NCI-H2227 treated with DMSO at 0.1 percent for 48 hours (cell line): ENCODE measurements around the gene GP9.
A peak's percentile ranks its signal among the peaks of the same experiment; 100 is the strongest.

Source experiments
- DNase-seq: peaks from one replicate; lab custom pipeline; 2025; lab: John Stamatoyannopoulos, UW

Gene GP9

DNA sequence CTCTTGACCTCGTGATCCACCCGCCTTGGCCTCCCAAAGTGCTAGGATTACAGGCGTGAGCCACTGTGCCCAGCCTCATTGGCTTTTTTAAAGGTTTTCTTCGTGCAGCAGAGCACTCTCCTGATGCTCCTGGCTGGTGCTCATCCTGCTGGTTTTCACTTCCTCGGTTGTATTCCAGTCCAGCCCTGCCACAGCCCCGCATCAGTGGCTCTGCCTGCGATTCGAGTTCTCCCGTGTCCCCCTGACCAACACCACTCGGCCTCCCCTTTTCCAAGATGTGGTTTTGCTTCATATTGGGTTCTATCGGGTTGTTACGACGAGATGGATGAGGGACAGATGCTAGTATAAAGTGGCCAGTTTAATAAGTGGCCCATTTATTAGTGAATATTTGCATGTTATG is 31.7 kb upstream of the GP9 start:
- no peak for DNase-seq

DNA sequence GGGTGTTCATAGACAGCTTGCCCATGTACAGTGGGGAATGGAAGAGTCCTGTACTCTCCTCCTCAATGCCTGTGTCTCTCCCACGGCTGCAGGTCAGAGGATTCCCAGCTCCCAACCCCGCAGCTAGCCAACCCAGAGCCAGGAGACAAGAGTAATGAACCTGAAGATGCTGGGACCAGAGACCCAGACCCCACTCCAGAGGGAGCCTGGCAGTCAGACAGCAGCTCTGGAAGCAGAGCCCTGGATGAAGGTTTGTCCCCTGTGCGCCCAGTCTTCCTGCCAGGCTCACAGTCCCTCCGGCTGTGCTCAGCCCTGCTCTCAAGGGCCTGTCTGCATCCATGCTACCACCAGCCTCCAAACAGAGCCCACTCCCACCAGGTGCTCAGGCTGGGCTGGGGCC is 30.0 kb upstream of the GP9 start:
- no peak for DNase-seq

DNA sequence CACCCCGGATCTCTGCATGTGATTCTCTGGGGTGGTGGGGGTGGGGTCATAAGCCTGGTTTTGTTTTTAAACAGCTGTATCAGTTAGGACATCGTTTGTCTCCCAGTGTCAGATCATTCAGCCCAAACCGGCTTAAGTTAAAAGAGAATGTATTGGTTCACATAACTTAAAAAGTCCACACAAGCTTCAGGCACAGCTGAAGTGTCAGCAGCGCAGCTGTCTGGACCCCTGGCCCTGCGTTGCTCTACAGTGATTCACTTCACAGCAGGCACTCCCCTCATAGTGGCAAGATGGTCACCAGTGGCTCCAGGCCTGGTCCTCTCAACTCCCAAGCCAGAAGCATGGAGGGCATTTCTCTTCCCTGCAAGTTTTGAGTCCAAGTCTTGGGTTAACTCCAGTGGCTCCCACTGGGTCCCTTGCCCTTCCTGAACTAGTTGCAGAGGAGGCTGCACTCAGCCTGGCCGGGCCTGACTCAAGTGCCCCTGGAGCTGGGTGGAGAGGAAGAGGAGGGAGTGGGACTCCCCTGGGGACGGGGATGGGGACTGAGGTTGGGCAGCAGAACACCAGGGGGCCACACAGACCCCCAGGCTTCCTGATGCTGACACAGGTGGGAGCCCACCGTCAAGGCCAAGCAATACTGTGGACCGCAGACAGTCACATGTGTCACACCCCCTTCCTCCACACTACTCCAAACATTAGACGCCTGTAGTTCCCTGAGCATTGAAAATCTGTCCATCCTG is 28.9 kb upstream of the GP9 start:
- DNase-seq: no peak

DNA sequence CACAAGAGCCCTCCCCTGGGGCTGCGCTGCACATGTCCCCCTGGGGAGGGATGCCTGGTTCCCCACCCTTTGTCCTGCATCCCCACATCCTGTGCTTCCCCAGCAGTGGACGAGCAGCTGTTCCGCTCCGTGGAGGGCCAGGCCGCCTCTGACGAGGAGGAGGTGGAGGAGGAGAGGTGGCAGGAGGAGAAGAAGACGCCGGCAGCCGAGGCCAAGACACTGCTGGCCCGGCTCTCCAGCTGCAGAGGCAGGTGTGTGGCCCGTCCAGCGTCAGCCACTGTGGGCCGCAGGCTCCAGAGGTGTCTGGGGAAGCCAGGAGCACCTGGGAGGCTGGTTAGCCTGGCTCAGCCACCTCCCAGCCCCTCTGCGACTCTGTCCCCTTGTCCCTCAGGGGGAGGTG is 27.9 kb upstream of the GP9 start:
- no peak for DNase-seq

DNA sequence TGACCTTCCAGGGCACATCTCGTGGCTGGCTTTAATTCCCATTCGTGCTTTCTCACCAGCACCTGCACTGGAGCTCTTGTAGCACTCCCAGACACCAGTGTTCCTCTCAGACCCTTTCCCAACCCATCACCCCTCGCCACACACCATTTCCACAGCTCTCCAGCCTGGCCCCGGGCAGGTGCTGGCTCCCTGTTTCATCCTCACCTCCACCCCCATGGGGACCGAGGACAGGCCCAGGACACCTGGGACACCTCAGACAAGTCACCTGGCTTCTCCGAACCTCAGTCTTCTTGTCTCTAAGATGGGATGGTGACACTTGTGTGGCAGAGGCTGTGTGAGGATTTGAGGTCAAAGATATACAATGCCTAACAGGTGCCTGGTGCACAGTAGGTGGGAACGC is 27.4 kb upstream of the GP9 start:
- DNase-seq: no peak

DNA sequence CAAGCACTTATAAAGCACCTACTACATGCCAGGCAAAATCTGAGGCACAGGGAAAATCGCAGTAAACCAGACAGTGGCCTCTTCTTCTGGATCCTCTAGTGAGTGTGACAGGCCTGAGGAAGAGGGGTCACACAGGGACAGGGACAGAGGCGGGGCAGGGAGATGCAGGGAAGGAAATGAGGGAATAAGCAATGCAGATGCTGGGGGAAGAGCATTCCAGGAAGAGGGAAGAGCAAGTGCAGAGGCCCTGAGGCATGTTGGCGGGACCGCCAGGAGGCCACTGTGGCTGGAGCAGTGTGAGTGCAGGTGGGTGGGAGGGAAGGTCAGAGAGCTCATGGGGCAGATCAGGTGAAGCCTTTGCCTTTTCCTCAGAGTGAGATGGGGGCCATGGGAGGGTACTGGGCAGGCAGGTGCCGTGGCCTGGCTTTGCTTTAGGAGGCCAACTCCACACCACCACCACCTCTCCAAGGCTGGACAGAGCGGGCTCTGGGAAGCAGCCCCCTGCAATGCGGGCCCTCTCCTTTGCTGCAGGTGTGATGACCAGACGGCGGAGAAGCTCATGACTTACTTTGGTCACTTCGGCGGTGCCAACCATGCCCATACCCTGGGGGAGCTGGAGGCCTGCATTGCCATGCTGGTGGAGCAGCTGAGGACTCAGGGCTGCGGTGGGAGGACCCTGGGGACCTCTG is 26.8 kb upstream of the GP9 start:
- no peak for DNase-seq

DNA sequence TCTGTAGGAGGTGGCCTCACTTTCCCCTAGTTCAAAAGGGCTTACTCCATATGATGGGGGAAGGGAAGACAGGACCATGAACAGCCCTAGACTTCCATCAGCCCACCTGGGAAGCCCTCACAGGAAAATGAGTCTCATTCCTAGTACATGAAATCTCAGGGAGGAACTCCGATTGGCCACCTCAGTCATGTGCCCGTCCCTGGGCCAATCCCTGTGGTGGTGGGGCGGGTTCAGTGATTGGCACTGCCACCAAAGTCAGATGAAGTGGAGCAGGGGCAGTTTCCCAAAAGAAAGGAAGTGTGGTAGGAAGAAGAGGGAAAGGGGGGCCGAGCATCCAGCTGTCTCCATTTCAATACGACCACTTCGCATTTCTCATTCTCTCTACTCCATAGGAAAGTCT is 25.9 kb upstream of the GP9 start:
- no peak for DNase-seq

DNA sequence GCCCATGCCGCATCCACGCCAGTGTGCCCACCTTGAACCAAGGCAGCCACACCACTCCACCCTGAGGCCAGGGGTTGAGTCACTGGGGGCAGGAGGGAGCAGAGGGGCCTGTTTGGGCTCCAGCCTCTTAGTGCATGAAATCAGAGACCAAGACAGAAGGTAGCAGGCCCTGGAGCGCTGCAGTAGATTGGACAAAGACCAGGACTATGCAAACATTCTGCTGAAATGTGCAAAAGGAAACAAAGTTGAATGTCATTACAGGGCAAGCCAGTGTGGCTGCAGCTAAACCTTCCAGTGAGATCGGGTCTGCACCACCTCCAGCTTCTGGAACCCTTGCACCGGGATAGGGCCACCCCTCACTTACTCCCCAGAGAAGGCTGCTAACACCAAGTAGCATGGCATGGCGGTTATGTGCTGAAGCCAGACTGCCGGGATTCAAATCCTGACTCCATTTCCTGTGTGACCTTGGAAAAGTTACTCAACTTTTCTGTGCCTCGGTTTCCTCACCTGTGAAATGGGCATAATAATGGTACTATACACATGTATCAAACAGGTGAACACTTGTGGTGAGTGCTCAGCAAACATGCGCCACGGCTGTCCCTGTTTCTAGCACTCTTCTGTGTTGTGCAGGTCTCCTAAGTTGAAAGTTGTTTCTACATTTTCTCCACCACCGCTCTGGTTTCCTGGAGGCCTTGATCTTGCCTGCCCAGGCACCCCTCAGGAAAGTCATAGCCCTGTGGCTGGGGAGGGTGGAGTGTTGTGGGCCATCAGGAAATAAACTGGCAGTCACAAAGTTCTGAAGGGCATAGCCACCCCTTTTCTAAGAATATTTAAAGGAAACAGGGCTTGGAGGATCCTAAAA is 25.0 kb upstream of the GP9 start:
- no peak for DNase-seq

DNA sequence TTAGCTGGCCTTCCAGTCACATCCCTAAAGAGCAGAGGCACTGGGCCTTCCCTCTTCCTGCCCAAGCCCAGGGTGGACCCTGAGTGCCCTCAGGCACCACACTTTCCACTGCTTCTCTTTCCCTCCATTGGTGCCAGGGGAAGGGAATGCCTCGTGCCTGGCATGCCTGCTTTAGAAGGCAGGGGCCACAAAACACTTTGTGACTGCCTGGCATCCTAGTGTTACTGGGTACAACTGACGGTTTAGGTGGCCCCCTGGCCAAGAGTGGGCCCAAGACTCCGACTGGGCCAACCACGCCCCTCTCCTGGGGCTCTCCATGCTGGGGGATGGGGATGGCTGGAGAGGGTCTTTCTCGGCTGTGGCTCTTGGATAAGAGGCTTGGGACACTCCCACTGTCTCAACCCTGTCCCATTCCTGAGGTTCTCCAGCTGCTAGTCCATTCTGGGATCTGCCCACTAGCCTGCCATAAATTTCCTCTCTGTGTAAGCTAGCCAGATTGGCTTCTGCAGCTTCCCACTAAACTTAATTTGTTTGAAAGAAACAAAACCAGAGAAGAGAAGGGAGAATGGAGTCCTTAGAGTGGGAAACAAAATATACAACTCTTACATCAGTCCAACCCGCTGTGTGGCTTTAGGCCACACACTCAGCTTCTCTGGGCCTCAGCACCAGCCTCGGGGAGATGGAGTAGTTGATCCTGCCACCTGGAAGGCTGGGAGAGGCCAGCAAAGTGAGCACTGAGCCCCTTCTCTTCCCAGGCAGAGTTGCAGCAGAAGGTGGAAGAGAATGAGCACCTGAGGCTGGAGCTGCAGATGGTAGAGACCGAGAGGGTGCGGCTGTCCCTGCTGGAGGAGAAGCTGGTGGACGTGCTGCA is 24.1 kb upstream of the GP9 start:
- DNase-seq: no peak

DNA sequence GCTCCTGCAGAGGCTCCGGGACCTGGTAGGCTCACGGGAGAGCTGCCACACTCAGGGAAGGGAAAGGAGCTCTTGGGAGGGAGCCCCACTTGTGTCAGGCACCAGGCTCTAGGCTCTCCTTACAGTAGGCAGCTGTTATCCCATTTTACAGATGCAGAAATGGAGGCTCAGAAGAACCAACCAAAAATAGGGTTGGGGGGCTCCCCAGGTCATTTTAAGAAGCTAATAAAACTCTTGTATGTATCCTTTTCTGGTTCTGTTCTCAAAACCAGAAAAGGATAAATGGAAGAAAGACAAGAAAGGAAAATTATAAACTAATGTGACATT is 23.5 kb upstream of the GP9 start:
- no peak for DNase-seq

DNA sequence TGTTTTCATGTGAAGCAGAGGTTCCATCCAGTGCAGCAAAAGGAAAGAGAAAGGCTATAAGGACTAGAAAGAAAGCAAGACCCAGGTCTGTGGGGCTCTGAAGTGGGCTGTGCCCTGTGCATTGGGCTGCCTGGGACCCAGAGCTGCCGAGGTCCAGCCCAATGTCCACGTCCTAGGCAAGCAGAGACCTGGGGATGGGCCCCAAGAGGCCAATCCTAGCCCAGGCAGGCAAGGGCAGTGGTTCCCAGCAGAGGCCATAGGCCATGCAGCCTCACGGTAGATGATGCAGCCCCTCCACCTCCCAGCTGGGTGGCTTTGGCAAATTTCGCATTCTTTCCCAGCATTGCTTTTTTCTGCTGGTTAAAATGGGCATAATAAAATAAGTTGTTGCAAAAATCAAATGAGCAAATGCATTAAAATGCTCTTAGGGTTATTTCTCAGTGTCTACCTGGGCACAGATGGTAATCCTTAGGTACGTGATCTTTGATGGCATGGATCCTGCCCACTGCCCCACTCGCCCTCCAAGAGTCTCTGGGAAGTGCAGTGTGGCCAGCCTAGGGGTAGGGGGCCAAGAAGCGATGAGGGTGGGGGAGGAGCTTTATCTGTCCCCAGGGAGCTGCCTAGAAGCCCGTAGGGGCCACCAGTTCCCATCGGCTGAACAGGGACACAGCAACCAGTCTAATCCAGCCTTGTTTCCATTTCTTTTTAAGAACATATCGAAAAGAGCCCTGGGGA is 22.3 kb upstream of the GP9 start:
- no peak for DNase-seq

DNA sequence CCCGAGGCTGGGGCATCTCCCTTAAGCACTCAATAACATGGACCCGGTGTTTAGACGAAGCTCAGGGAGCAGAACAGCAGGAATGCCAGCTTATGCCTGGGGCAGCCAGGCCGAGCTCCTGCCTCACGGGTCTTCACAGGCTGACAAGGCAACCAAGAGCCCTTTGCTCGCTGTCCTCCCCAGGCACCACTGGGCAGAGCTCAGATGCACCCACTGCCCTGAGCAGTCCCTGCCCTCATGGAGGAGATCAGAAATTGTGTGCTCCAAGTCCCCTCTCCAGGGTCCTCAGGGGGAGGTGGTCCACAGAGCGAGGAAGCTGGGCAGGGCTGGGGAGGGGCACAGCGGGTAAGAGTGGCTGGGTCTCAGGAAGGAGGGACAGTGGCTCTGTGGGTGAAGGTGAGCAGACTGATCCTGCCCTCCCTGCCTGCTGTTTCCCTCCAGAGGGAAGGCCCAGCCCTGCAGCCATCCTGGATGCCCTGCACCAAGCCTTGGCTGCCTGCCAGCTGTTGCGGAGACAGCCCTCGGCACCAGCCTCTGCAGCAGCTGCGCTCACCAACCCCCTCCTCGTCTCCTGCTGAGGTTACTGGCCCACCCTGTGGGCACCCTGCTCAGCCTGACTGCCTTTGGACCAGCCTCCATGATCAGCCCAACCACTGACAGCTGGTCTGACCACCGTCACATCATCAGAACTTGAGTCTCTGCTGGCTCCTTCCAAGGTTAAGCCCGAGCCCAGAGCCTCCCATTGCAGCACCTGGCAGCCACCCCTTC is 21.1 kb upstream of the GP9 start:
- peak; percentile 39 for DNase-seq

DNA sequence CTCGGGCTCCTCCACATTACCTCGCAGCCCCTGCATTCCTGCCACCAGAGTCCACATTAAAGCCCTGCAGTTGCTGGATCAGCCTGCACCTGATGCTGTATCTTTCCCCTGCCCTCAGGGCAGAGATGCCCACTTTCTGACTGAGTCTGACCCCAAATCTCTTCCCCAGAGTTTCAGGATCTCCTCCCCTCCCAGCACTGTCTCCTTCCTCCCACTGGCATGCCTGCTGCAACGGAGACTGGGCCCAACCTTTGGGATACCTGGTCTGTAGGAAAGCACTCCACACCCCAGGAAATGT is 20.6 kb upstream of the GP9 start:
- DNase-seq: no peak

DNA sequence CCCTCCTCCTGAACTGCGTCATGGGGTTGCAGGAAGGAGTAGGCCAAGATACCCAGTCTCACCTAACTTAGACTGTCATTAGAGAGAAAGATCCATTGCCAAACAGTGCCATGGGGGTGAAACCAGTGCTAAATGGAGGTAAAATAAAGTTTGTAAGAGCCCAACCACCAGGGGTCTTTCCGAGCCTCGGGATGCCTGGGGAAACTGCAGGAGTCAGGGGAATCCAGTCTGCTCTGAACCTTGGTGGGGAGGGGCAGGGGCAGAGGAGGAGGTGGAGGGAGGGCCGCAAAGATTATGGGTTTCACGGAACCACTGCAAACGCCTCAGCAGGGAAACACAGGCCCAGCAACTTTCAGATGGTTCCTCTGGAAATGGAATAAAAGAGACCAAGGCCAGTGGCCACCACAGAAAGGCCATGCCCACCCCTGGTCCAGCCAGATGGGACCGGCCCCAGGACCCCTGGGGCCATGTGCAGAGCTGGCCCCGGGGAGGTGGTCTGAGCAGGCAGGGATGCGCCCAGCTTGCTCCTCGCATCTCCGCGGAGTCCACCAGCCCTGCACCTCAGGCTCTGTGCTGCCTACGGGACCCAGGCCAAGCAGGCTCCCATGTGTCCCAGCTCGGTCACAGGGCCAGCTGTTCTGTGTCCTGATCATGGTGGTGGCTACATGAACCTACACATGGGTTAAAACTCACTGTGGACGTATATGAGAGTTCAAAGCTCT is 19.8 kb upstream of the GP9 start:
- no peak for DNase-seq

DNA sequence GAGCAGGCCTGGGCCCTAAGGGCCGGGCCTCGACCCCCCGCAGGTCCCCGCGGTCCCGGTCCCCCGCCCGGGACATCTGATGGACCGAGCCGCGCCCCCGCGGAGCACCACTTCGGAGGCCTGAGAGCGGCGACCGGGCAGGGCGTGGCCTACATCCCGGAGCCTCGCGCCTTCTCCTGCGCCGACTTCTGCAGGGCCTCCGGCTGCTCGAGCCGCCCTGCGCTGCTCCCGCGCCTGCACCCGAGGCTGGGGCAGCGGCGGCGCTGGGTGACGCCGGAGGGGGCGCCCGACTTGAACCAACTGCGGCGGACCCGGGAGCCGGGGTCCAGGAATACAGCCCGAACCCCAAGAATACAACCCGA is 14.9 kb upstream of the GP9 start:
- no peak for DNase-seq

DNA sequence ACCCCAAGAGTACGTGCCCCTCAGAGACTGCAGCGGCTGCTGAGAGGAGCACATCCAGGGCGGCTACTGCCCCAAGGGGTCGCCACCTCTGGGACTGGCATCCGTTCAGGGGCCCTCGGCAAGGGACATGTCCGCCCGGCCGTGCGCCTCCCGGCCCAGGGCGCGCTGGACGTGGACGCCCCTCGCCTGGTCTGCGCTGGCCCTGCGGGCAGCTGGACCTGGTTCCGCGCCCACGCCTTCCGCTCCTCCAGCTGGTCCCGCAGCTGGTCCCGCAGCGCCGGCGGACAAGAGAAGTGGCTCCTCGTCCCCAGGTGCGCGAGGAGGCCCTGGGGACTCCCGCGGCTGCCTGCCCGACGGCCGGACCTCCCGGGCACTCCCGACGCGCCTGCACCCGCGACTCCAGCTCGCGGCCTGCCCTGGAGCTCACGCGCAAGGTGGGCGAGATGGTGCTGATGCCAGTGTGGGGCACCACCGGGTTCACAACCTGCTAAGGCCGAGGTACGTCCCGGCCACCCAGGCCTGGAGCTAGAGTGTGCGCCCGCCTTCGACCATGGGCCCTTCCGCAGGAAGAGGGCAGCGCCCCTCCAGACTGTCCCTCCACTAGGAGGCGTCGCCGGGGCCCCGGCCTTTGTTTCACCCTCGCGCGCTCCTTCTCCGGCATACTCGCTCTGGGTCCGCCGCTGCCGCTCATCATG is 14.4 kb upstream of the GP9 start:
- no peak for DNase-seq

DNA sequence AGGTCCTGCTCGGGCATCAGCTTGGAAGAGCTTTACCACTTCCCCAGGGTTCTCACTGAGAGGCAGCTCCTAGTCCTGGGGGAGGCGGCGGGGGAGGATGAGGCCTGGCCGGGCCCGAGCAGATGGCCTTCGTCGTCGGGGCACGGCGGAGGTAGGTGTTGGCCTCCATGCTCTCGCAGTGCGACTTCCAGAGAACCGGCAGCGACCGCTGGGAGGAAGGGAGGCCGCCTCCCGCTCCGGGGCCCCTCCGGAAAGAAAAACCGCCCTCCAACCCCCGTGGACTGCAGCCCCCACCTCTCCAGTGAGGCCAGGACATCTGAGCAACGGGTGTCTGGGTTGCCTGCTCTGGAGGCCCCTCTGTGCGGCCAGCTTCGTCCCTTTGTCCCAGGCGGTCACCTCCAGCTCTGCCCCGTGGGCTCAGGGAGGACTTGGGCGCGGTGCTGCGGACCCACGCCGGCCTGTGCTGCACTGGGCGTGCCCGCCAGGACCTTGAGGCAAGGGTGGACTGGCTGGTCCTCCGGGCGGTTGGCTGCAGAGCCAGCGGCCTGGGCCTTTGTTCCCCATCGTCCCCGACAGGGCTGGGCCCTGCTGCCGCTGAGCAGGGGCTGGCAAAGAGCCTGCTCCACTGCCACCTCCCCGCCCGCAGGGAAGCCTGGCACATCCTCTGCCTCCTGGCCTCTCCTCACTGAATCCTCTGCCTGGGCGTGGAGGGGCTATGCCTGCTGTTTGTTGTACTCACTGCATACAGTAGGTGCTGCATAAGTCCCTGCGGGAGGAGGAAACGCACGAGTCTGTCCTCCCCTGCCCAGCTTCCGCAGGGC is 13.6 kb upstream of the GP9 start:
- DNase-seq: no peak

DNA sequence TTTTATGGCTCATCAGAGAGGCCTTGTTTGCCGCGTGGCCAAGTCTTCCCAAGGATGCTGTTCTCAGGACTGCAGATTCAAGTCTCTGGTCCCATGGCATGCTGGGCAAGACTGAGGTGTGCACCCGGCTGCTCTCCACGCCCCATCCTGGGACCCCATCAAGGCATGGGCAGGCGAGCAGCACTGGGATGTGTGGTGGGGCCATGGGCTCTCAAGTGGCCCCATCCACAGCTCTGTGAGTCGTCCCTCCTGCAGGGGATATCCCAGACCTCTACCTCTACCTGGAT is 13.1 kb upstream of the GP9 start:
- DNase-seq: no peak
